HG02642 (cell line): ENCODE results near the gene DOK7.

Experiments
- ATAC-seq: cut with Tn5 transposase; IDR thresholded peaks from one replicate; pipeline ENCODE4 v1.9.1; 2021; ENCODE audit warnings: mild to moderate bottlenecking; ENCODE audit not compliant: unreplicated experiment, poor library complexity

The DOK7 gene

GRCh38 chr4:3473181-3473950 is 10.3 kb downstream of the DOK7 start:
- no peak for ATAC-seq

GRCh38 chr4:3473996-3474765 is 11.1 kb downstream of the DOK7 start:
- ATAC-seq = no peak

GRCh38 chr4:3475041-3475712 is 12.1 kb downstream of the DOK7 start:
- no peak for ATAC-seq

GRCh38 chr4:3475713-3476260 is 12.7 kb downstream of the DOK7 start:
- ATAC-seq = no peak

- no peak for ATAC-seq
Measured at GRCh38 chr4:3476341-3476747, 13.2 kb downstream of the DOK7 start.

- ATAC-seq = no peak
Measured at GRCh38 chr4:3476936-3477749, 14.0 kb downstream of the DOK7 start.

GRCh38 chr4:3477750-3478430 is 14.8 kb downstream of the DOK7 start:
- no peak for ATAC-seq

GRCh38 chr4:3478446-3479357 is 15.6 kb downstream of the DOK7 start:
- no peak for ATAC-seq

GRCh38 chr4:3479358-3480101 is 16.4 kb downstream of the DOK7 start:
- ATAC-seq = no peak

GRCh38 chr4:3480528-3481112 is 17.5 kb downstream of the DOK7 start:
- ATAC-seq = peak; percentile 57

- no peak for ATAC-seq
Measured at GRCh38 chr4:3481113-3481531, 18.0 kb downstream of the DOK7 start.

- ATAC-seq = no peak
Measured at GRCh38 chr4:3481783-3482393, 18.8 kb downstream of the DOK7 start.

GRCh38 chr4:3482707-3483106 is 19.6 kb downstream of the DOK7 start:
- ATAC-seq = no peak

- ATAC-seq = no peak
Measured at GRCh38 chr4:3483471-3483921, 20.4 kb downstream of the DOK7 start.

- ATAC-seq = no peak
Measured at GRCh38 chr4:3484057-3484973, 21.2 kb downstream of the DOK7 start.
